Osteoblast (primary cell): ENCODE measurements around the gene FATE1. TPM values are rescaled to one million over a fixed set of nuclear protein-coding genes. Genes with fewer than 3 reads are reported as not detected.

Experiments
- DNase-seq: peaks from one replicate; pipeline ENCODE4 v3.0.0; 2011; ENCODE audit warnings: low spot score, mixed read lengths; ENCODE audit not compliant: insufficient read length; ENCODE audit errors: missing footprints
- H2AFZ ChIP-seq: 2 replicates; pipeline ENCODE4 v1.6.0; 2011; ENCODE audit warnings: mild to moderate bottlenecking, low read length
- H3K27ac ChIP-seq: 2 replicates; pipeline ENCODE4 v1.5.1; 2011; ENCODE audit warnings: mild to moderate bottlenecking, low read depth, low read length, moderate library complexity
- H3K27me3 ChIP-seq: 2 replicates; pipeline ENCODE4 v1.6.0; 2012; ENCODE audit warnings: mild to moderate bottlenecking, control low read depth, inconsistent platforms, low read length, moderate library complexity; ENCODE audit not compliant: insufficient read depth
- H3K36me3 ChIP-seq: 2 replicates; pipeline ENCODE4 v1.5.1; 2011; ENCODE audit warnings: mild to moderate bottlenecking, low read length, control low read depth, moderate library complexity; ENCODE audit not compliant: insufficient read depth
- H3K4me1 ChIP-seq: 2 replicates; pipeline ENCODE4 v1.5.1; 2011; ENCODE audit warnings: mild to moderate bottlenecking, low read length, control low read depth, moderate library complexity; ENCODE audit not compliant: insufficient read depth
- H3K4me2 ChIP-seq: 2 replicates; pipeline ENCODE4 v1.6.0; 2011; ENCODE audit warnings: mild to moderate bottlenecking, low read length; ENCODE audit not compliant: insufficient read depth
- H3K4me3 ChIP-seq: fragments of 200-600 bp; sonication (generic); 3 replicates; pipeline ENCODE4 v1.5.1; 2012; ENCODE audit warnings: mild to moderate bottlenecking, low read length, inconsistent platforms; ENCODE audit not compliant: insufficient read depth
- H3K79me2 ChIP-seq: 2 replicates; pipeline ENCODE4 v1.6.0; 2012; ENCODE audit warnings: mild to moderate bottlenecking, low read length, control low read depth, inconsistent platforms; ENCODE audit not compliant: insufficient read depth
- H3K9me3 ChIP-seq: 2 replicates; pipeline ENCODE4 v1.5.1; 2011; ENCODE audit warnings: low read depth, low read length, control low read depth
- H4K20me1 ChIP-seq: 2 replicates; pipeline ENCODE4 v1.6.0; 2012; ENCODE audit warnings: mild to moderate bottlenecking, low read length, control low read depth; ENCODE audit not compliant: insufficient read depth
- total RNA-seq: library from RNA; depleted of rRNA; stranded (reverse); fragments of >200 nt; gene quantifications from 2 replicates; pipeline ENCODE4 v1.2.3, GENCODE V29; 2012
- TF ChIP-seq, protein P1 (sequence below): IDR thresholded peaks from 2 replicates; pipeline ENCODE4 v1.5.1; 2011; ENCODE audit warnings: mild to moderate bottlenecking, low read depth, low read length, moderate library complexity; ENCODE audit errors: extremely low read depth

Gene FATE1
- total RNA-seq, 1 donor = not detected

DNA sequence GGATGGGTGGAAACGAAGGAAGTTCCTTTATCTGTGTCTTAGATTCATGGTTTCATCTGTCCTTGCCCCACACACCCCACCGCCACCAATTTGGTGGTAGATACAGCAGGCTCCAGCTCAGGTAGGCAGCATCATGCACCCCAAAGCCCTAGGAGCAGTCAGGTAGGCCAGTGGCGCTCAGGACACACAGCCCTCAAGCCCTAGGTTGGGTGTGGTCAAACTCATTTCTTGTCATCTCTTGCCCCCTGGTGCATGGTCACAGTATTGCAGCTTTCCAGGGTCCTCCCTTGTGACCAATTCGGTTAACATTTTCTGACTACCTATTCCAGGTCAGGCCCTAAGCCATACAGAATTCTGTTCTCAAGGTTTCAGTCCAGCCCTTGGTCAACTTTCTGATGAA, 35.0 kb upstream of the FATE1 start:
- no peaks in the 10 kb centered on the region for H3K4me1 ChIP-seq
- H3K4me2 ChIP-seq = no peak overlapping the region
- no peaks in the 10 kb centered on the region for H4K20me1 ChIP-seq
- no peak overlapping the region for H2AFZ ChIP-seq
- TF ChIP-seq, protein P1, sequence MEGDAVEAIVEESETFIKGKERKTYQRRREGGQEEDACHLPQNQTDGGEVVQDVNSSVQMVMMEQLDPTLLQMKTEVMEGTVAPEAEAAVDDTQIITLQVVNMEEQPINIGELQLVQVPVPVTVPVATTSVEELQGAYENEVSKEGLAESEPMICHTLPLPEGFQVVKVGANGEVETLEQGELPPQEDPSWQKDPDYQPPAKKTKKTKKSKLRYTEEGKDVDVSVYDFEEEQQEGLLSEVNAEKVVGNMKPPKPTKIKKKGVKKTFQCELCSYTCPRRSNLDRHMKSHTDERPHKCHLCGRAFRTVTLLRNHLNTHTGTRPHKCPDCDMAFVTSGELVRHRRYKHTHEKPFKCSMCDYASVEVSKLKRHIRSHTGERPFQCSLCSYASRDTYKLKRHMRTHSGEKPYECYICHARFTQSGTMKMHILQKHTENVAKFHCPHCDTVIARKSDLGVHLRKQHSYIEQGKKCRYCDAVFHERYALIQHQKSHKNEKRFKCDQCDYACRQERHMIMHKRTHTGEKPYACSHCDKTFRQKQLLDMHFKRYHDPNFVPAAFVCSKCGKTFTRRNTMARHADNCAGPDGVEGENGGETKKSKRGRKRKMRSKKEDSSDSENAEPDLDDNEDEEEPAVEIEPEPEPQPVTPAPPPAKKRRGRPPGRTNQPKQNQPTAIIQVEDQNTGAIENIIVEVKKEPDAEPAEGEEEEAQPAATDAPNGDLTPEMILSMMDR = peak; percentile 39
- no peaks in the 10 kb centered on the region for H3K79me2 ChIP-seq
- no peaks in the 10 kb centered on the region for H3K9me3 ChIP-seq
- no peak for DNase-seq
- no peaks in the 10 kb centered on the region for H3K36me3 ChIP-seq
- no peak overlapping the region for H3K27ac ChIP-seq
- H3K4me3 ChIP-seq = no peak overlapping the region
- H3K27me3 ChIP-seq = no peaks in the 10 kb centered on the region

DNA sequence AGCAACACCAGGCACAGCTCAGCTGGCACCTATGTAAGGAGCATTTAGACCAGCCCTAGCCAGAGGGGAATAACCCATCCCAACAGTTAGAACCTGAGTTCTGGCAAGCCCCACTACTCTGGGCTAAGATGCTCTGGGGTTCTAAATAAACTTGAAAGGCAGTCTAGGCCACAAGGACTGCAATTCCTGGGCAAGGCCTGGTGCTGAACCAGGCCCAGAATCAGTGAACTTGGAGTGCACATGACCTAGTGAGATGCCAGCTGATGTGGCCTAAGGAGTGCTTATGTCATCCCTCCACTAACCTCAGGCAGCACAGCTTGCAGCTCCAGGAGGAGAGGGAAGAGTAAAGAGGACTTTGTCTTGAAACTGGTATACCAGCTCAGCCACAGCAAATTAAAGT, 28.2 kb upstream of the FATE1 start:
- no peaks in the 10 kb centered on the region for H3K36me3 ChIP-seq
- H3K9me3 ChIP-seq = no peaks in the 10 kb centered on the region
- no peak overlapping the region for H3K27ac ChIP-seq
- no peaks in the 10 kb centered on the region for H3K27me3 ChIP-seq
- DNase-seq = no peak
- no peaks in the 10 kb centered on the region for H3K4me1 ChIP-seq
- no peaks in the 10 kb centered on the region for H3K79me2 ChIP-seq
- TF ChIP-seq, protein P1 = no peak
- H4K20me1 ChIP-seq = no peaks in the 10 kb centered on the region
- no peak overlapping the region for H3K4me2 ChIP-seq
- no peak overlapping the region for H2AFZ ChIP-seq
- H3K4me3 ChIP-seq = no peak overlapping the region

DNA sequence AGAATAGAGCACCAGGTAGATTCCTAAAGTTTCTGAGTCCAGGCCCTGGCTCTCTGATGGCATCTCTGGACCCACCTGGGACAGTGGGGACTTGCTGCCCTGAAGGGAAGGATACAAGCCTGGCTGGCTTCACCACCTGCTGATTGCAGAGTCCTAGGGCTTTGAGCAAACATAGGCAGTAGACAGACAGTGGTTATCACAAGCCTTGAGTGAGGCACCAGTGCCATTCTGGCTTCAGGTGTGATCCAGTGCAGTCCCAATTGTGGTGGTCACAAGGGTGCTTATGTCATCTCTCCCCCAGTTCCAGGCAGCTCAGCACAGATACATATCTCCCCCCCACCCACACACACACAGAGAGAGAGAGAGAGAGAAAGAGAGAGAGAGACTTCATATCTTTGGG, 27.1 kb upstream of the FATE1 start:
- H3K4me1 ChIP-seq = no peaks in the 10 kb centered on the region
- H3K27me3 ChIP-seq = no peaks in the 10 kb centered on the region
- H4K20me1 ChIP-seq = no peaks in the 10 kb centered on the region
- H2AFZ ChIP-seq = no peak overlapping the region
- no peaks in the 10 kb centered on the region for H3K9me3 ChIP-seq
- no peaks in the 10 kb centered on the region for H3K36me3 ChIP-seq
- H3K4me3 ChIP-seq = no peak overlapping the region
- DNase-seq = no peak
- no peak overlapping the region for H3K27ac ChIP-seq
- H3K79me2 ChIP-seq = no peaks in the 10 kb centered on the region
- TF ChIP-seq, protein P1 = no peak
- no peak overlapping the region for H3K4me2 ChIP-seq

DNA sequence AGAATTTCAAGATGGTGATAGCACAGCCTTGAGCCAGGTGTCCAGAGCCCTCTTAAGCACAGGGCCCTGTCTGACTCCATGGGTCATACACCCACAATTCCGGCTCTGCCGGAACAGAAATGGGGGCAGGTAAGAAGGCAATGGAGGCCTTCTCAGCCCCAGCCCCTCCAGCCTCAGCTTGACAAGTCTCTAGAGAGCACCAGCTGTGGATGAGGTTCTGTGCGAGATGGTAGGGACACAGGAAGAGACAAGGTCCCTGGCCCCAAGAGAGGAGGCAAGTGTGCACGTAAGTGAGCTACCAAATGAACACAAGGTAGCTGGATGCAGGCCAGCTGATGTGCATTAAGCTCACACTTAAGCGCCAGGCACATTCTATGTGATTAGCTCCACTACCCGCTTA, 23.0 kb upstream of the FATE1 start:
- H3K36me3 ChIP-seq = no peaks in the 10 kb centered on the region
- H3K9me3 ChIP-seq = no peaks in the 10 kb centered on the region
- no peaks in the 10 kb centered on the region for H3K79me2 ChIP-seq
- H2AFZ ChIP-seq = no peak overlapping the region
- H3K27ac ChIP-seq = no peak overlapping the region
- H3K4me3 ChIP-seq = no peak overlapping the region
- no peak overlapping the region for H3K4me2 ChIP-seq
- DNase-seq = no peak
- H3K27me3 ChIP-seq = no peaks in the 10 kb centered on the region
- H4K20me1 ChIP-seq = no peaks in the 10 kb centered on the region
- TF ChIP-seq, protein P1 = no peak
- no peaks in the 10 kb centered on the region for H3K4me1 ChIP-seq
